Measurements from ENCODE around the gene ORAI1. TPM values are rescaled to one million over a fixed set of nuclear protein-coding genes. Genes with fewer than 3 reads are reported as not detected.

ORAI1 gene
- total and polyA plus RNA-seq, 2 of the 13 experiments (the other 11 are each of a cell fraction or from before 2014, with no cell fraction given) = 9.2 to 17.2 TPM

DNA sequence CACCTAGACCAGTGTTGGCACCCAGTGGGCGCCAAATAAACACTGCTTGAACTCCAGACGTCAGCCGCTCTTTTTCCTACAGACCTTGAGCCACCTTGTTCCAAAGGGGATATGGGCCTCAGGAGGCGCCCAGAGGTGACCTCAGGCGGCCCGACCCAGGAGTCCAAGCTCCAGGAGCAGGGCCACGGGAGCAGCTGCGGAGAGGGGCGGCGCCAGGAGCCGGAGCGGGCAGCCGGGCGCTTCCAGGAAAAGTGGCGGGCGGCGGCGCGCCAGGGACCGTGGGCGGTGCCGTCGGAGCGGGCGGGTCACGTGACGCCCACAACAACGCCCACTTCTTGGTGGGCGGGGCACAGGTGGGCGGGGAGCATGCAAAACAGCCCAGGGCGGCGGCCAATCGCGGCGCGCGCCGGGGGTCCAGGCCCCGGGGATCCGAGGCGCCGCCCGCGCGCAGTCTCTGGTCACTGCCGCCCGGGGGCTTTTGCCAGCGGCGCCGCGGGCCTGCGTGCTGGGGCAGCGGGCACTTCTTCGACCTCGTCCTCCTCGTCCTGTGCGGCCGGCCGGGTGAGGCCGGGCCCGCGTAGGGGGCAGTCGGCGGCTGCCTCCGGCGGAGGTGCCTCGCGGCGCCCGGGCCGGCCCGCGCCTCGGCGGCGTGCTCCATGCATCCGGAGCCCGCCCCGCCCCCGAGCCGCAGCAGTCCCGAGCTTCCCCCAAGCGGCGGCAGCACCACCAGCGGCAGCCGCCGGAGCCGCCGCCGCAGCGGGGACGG is at the start of gene ORAI1 (continued):
- TF ChIP-seq YY1 (IDR thresholded peaks at IDR 0.05; ENCODE audit: insufficient read depth, insufficient replicate concordance, low read depth, low read length) (no peak), TBX2 (CRISPR knock-in tag; IDR thresholded peaks at IDR 0.05; ENCODE audit: borderline replicate concordance) (peak; percentile 90), ZNF672 (CRISPR knock-in tag; IDR thresholded peaks at IDR 0.05) (no peak), ZNF543 (CRISPR knock-in tag; IDR thresholded peaks at IDR 0.05) (no peak), NR1H2 (CRISPR knock-in tag; IDR thresholded peaks at IDR 0.05; ENCODE audit: borderline replicate concordance, low read depth) (no peak), FOXC1 (CRISPR knock-in tag; IDR thresholded peaks at IDR 0.05; ENCODE audit: borderline replicate concordance) (0 out of 2 replicates have a peak, but pooled peaks have one; percentile 20), ZNF850 (CRISPR knock-in tag; conservative IDR thresholded peaks at IDR 0.05) (no peak), SUZ12 (IDR thresholded peaks at IDR 0.05; ENCODE audit: low read depth, low read length) (no peak), ZNF878 (CRISPR knock-in tag; IDR thresholded peaks at IDR 0.05) (no peak), SNRNP70 (IDR thresholded peaks at IDR 0.05; ENCODE audit: low read depth, low read length) (no peak), RFXAP (CRISPR knock-in tag; IDR thresholded peaks at IDR 0.05; ENCODE audit: borderline replicate concordance) (0 out of 2 replicates have a peak, but pooled peaks have one; percentile 21), ZNF230 (CRISPR knock-in tag; IDR thresholded peaks at IDR 0.05) (no peak), ZNF724P (CRISPR knock-in tag; IDR thresholded peaks at IDR 0.05; ENCODE audit: borderline replicate concordance) (no peak), FLYWCH1 (CRISPR knock-in tag; IDR thresholded peaks at IDR 0.05) (no peak), ATF7 (IDR thresholded peaks at IDR 0.05) (no peak), ATF7 (CRISPR knock-in tag; IDR thresholded peaks at IDR 0.05) (no peak)
- TF ChIP-seq, protein P1, sequence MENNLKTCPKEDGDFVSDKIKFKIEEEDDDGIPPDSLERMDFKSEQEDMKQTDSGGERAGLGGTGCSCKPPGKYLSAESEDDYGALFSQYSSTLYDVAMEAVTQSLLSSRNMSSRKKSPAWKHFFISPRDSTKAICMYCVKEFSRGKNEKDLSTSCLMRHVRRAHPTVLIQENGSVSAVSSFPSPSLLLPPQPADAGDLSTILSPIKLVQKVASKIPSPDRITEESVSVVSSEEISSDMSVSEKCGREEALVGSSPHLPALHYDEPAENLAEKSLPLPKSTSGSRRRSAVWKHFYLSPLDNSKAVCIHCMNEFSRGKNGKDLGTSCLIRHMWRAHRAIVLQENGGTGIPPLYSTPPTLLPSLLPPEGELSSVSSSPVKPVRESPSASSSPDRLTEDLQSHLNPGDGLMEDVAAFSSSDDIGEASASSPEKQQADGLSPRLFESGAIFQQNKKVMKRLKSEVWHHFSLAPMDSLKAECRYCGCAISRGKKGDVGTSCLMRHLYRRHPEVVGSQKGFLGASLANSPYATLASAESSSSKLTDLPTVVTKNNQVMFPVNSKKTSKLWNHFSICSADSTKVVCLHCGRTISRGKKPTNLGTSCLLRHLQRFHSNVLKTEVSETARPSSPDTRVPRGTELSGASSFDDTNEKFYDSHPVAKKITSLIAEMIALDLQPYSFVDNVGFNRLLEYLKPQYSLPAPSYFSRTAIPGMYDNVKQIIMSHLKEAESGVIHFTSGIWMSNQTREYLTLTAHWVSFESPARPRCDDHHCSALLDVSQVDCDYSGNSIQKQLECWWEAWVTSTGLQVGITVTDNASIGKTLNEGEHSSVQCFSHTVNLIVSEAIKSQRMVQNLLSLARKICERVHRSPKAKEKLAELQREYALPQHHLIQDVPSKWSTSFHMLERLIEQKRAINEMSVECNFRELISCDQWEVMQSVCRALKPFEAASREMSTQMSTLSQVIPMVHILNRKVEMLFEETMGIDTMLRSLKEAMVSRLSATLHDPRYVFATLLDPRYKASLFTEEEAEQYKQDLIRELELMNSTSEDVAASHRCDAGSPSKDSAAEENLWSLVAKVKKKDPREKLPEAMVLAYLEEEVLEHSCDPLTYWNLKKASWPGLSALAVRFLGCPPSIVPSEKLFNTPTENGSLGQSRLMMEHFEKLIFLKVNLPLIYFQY (CRISPR knock-in tag; IDR thresholded peaks at IDR 0.05; ENCODE audit: borderline replicate concordance) = peak; percentile 84; the same call in 1 of the 2 replicates
- TF ChIP-seq, protein P2, sequence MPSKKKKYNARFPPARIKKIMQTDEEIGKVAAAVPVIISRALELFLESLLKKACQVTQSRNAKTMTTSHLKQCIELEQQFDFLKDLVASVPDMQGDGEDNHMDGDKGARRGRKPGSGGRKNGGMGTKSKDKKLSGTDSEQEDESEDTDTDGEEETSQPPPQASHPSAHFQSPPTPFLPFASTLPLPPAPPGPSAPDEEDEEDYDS (CRISPR knock-in tag; IDR thresholded peaks at IDR 0.05) = peak; percentile 65; the same call in 1 of the 2 replicates
- TF ChIP-seq, protein P3, sequence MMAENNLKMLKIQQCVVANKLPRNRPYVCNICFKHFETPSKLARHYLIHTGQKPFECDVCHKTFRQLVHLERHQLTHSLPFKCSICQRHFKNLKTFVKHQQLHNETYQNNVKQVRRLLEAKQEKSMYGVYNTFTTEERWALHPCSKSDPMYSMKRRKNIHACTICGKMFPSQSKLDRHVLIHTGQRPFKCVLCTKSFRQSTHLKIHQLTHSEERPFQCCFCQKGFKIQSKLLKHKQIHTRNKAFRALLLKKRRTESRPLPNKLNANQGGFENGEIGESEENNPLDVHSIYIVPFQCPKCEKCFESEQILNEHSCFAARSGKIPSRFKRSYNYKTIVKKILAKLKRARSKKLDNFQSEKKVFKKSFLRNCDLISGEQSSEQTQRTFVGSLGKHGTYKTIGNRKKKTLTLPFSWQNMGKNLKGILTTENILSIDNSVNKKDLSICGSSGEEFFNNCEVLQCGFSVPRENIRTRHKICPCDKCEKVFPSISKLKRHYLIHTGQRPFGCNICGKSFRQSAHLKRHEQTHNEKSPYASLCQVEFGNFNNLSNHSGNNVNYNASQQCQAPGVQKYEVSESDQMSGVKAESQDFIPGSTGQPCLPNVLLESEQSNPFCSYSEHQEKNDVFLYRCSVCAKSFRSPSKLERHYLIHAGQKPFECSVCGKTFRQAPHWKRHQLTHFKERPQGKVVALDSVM (CRISPR knock-in tag; IDR thresholded peaks at IDR 0.05) = peak; percentile 56
